ENCODE measurements around the gene CCDC117. TPM values are rescaled to one million over a fixed set of nuclear protein-coding genes. Genes with fewer than 3 reads are reported as not detected.

The CCDC117 gene
- total RNA-seq, 2 donors from 2014 or later: 35.3 to 43.4 TPM

- no peaks in the 10 kb centered on the region for H3K27me3 Mint-ChIP-seq
- DNase-seq (ENCODE audit: low spot score) (no peak), ATAC-seq (peak; percentile 79 to 86)
- H3K4me3 Mint-ChIP-seq: peak overlapping the region; percentile 14
- no peaks in the 10 kb centered on the region for H3K36me3 Mint-ChIP-seq
- peak overlapping the region in 1 of 2 donors; percentile 38 for H3K27ac Mint-ChIP-seq
- H3K9me3 Mint-ChIP-seq: no peaks in the 10 kb centered on the region
- H3K4me1 Mint-ChIP-seq (ENCODE audit: low read depth in 2 of 2): peaks cover 33 to 34% of the 10 kb centered on the region in 2 donors
Observed at GRCh38 chr22:28833276-28833923, 60.9 kb downstream of the CCDC117 start.

- Mint-ChIP-seq H3K36me3 (no peaks in the 10 kb centered on the region), H3K9me3 (no peaks in the 10 kb centered on the region), H3K4me1 (ENCODE audit: low read depth in 2 of 2) (peaks cover 24 to 25% of the 10 kb centered on the region in 2 donors), H3K27ac (no peak overlapping the region), H3K27me3 (no peaks in the 10 kb centered on the region), H3K4me3 (no peak overlapping the region)
- DNase-seq (ENCODE audit: low spot score) (no peak), ATAC-seq (no peak)
Observed at GRCh38 chr22:28835630-28836189, 63.2 kb downstream of the CCDC117 start.

- Mint-ChIP-seq H3K36me3 (no peaks in the 10 kb centered on the region), H3K9me3 (no peaks in the 10 kb centered on the region), H3K27ac (no peak overlapping the region), H3K4me3 (no peak overlapping the region), H3K4me1 (ENCODE audit: low read depth in 2 of 2) (peaks cover 13% of the 10 kb centered on the region in 2 donors), H3K27me3 (no peaks in the 10 kb centered on the region)
- DNase-seq (ENCODE audit: low spot score) (no peak), ATAC-seq (no peak)
Observed at GRCh38 chr22:28837640-28838039, 65.1 kb downstream of the CCDC117 start.

Other genes starting within 250 kb of the CCDC117 start
- 1 to 10 TPM; 5.7 to 6.0 TPM for gene TTC28, start 92.9 kb upstream of the CCDC117 start, total RNA-seq
- 10 to 100 TPM; 28.1 to 36.2 TPM for gene CHEK2, start 30.9 kb upstream of the CCDC117 start, total RNA-seq
- 10 to 100 TPM; 11.8 to 22.1 TPM for gene HSCB, start 30.7 kb upstream of the CCDC117 start, total RNA-seq
- 100 to 1,000 TPM; 287 to 560 TPM for gene XBP1, start 27.9 kb downstream of the CCDC117 start, total RNA-seq
- gene ZNRF3, start 110.9 kb downstream of the CCDC117 start, total RNA-seq: under 1 TPM; 0.61 to 0.64 TPM